Activated CD8-positive, alpha-beta memory T cell treated with anti-CD3 and anti-CD28 coated beads for 4 hours (primary cell): ENCODE measurements around the gene USO1.
"Not testable (repeated sequence)": the region's sequence is repeated elsewhere in the genome, so short reads cannot be mapped to it uniquely, and the experiment has no call there.

Experiments used
- DNase-seq, 2 donors: peaks; one replicate each; pipeline ENCODE4 v3.0.0-alpha.2; 2020; ENCODE audit warnings: low read depth in 2 of 2

Gene USO1

GRCh38 chr4:75752637-75753036 is 28.3 kb downstream of the USO1 start:
- DNase-seq, result no peak

- DNase-seq, result no peak
Observed at GRCh38 chr4:75769036-75769435, 44.7 kb downstream of the USO1 start.

GRCh38 chr4:75771607-75772006 is 47.2 kb downstream of the USO1 start:
- DNase-seq, result no peak

DNA sequence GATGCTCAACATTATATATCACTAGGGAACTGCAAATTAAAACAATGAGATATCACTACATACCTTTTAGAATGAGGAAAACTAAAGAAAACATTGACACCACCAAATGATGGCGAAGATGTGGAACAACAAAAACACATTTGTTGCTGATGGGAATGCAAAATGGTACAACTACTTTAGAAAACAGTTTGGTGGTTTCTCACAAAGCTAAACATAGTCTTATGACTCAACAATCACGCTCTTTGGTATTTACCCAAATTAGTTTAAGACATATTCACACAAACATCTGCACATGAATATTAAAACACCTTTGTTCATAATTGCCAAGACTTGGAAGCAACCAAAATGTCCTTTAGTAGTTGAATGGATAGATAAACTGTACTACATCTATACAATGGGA is 53.2 kb downstream of the USO1 start:
- DNase-seq, result no peak

- no peak for DNase-seq
Observed at GRCh38 chr4:75779105-75779757, 54.9 kb downstream of the USO1 start.

DNA sequence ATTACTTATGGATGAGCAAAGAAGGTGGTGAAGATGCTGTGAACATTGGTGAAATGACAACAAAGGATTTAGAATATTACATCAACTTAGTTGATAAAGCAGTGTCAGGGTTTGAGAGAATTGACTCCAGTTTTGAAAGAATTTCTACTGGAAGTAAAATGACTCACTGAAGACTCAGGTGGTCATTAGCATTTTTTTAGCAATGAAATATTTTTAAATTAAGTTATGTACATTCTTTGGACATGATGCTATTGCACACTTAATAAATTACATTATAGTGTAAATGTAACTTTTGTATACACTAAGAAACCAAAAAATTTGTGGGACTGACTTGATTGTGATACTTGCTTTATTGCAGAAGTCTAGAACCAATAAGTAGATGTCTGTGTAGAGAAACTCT is 56.9 kb downstream of the USO1 start:
- no peak for DNase-seq

GRCh38 chr4:75786526-75786925 is 62.1 kb downstream of the USO1 start:
- DNase-seq, result no peak

DNA sequence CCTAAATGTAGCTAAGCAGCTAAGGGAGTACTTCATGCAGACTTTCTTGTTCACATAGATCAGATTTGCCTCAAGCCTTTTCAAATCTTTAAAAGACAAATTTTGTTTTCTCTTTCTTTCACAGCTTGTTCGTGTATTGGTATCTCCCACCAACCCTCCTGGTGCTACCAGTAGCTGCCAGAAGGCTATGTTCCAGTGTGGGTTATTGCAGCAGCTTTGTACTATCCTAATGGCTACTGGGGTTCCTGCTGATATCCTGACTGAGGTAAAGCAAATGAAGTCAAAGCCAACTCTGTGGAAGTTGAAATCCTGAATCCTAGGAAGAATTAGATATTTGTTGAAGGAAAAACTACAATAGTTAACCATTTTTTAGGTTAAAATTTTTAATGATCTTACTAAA is 62.6 kb downstream of the USO1 start:
- no peak for DNase-seq

- DNase-seq, result no peak
Observed at GRCh38 chr4:75790024-75790423, 65.6 kb downstream of the USO1 start.

- no peak for DNase-seq
Observed at GRCh38 chr4:75800972-75801371, 76.6 kb downstream of the USO1 start.

DNA sequence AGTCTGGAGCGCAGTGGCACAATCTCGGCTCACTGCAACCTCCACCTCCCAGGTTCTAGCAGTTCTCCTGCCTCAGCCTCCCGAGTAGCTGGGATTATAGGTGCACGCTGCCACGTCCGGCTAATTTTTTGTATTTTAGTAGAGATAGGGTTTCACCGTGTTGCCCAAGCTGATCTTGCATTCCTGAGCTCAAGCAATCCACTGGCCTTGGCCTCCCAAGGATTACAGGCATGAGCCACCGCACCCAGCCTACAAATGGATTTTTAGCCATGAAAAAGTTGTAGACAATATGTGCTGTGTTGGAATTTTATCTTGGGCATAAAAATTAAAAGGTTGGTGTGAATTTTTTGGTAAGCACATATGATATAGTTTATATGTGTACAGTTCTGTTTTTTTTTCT is 81.7 kb downstream of the USO1 start:
- not testable (repeated sequence) for DNase-seq

DNA sequence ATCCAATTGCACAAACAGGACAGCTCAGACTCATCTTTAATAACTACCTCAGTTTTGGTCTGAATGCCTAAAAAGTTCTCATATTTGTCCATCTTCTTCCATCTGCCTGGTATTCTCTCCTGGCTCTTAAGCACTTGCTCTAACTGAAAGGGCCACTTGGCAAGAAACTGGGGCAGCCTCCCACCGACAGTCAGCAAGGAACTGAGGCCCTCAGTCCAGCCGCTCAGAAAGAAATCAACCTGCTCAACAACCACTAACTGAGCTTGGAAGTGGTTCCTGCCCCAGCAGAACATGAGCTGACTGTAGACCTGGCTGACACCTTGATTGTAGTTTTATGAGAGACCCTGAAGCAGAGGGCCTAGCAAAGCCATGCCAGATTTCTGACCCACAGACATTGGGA is 93.5 kb downstream of the USO1 start:
- no peak for DNase-seq

DNA sequence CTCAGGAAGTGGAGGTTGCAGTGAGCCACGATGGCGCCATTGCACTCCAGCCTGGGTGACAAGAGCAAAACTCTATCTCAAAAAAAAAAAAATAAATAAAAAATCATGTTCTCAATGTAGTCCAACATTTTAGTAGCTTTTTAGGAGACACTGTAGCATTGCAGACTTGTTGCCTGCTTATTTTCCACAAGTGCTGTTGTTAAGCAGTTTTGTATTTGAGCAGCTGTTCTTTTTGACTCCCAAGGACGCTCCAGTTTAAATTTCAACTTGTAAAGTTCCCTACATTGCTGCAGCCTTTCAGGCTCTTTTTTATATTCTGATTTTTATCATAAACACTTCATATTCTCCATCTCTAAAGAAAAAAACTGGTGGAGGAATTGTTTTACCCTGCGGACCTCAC is 94.7 kb downstream of the USO1 start:
- DNase-seq, result no peak

DNA sequence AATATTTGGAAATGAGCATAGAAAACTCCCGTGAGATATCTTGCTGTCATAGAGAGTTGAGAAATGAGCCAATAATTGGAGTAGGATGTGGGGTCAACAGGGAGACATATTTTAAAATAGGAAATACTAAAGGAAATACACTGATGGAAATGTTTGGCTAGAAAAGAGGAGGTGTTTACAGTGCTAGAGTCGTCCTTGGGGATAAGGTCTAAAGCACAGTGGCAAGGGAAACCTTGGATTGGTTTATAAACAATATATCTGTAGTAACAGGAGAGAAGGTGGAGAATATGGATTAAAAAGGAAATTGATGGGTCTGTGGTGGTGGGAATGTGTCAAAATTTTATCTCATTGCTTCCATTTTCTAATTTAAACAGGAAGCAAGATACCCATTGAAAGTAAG is 95.8 kb downstream of the USO1 start:
- DNase-seq, result no peak

DNA sequence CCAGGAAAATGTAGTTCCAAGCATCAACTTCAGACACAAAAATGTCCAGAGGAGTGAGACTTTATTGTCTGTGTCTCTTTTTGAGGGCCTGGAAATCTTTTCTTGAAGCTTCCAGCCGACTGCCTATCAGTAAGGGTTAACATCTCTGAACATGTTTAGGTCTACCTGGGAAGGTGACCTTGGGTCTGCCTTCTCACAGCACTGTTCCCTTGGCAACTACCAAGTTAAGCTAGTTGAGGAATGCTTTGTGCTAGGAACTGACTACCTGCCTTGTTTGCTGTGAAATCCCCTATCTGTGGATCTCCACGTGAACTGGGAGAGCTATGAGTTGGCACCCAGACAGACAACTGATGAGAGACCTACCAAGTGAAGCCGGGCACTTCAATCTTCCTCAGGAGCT is 96.3 kb downstream of the USO1 start:
- no peak for DNase-seq

- no peak for DNase-seq
Observed at GRCh38 chr4:75821216-75821615, 96.8 kb downstream of the USO1 start.

DNA sequence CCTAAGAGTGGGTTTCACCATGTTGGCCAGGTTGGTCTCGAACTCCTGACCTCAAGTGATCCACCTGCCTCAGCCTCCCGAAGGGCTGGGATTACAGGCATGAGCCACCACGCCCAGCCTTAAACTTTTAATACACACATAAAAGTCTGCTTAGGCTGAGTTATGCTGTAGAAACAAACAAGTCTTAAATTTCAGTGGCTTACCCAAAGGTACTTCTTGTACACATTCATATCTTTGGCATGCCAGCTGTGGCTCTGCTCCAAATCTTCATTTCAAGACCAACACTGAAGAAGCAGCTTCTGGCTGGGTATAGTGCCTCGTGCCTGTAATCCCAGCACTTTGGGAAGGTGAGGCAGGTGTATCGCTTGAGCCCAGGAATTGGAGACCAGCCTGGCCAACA is 97.6 kb downstream of the USO1 start:
- DNase-seq, result no peak

- no peak for DNase-seq
Observed at GRCh38 chr4:75822416-75822815, 98.0 kb downstream of the USO1 start.

- DNase-seq, result no peak
Observed at GRCh38 chr4:75823812-75824211, 99.4 kb downstream of the USO1 start.

DNA sequence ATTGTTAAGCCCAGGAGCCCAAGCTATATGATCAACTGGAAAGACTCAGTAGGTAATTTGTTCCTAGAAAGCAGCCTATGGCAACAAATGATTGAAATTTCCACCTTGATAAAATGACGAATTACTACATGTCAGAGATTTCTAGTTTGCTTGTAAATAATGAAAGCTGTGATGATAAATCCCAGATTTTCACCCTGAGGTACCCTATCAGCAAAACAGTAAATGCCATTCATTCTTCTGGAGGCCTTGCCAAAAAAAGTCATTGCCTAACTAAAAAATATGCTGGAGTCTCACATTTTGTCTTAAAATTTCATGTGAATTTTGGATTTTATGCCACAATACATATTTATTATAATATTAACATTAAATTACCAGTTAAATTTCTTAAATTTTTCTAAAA is 106.5 kb downstream of the USO1 start:
- DNase-seq, result no peak

DNA sequence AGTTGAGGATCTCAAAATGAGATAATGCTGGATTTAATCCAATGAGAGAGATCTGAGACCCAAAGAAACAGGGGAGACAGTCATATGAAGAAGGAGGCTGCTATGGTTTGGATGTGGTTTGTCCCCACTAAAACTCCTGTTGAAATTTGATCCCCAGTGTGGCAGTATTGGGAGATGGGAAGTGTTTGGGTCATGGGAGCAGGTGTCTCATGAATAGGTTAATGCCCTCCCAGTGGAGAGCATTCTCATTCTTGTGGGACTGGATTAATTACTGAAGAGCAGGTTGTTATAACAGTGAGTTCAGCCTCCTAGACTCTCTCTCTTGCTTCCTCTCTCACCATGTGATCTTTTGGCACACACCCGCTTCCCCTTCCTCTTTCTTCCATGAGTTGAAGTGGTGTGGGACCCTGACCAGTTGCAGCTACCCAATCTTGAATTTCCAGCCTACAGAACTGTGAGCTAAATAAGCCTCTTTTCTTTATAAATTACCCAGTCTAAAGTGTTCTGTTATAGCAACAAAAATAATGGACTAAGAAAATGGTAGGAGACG is 107.6 kb downstream of the USO1 start:
- DNase-seq, result no peak

DNA sequence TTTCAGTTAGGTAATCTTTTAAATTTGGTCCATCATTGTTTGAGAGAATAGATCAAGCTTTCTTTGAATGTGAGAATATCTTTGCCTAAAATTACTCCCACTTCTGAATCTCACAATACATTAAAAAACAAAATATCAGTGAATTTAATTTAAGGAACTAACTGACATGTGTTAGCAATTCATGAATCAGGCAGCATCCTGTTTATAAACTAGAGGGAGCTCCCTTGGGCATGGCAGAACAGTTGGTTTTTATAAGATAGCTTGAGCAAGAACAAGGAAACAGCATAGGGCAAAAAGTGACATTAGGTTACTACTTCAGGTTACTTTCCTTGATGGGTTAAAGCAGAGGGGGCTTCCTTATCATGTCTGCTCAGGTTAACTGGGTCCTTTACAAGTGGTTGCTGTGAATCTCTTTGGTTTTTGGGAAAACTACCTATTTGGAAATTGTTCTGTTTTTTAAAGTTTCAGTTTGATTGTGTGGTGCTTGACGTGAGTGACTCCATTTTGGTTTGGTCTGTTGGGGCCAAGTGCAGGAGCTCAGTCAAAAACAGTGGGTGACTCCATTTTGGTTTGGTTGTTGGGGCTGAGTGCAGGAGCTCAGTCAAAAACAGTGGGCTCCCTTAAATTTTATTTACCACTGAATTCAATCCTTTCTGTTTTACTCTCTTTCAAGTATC is 109.9 kb downstream of the USO1 start:
- DNase-seq, result no peak

- DNase-seq, result no peak
Observed at GRCh38 chr4:75834772-75835154, 110.4 kb downstream of the USO1 start.
